ENCODE results near the gene SLC15A5.

SLC15A5 gene

DNA sequence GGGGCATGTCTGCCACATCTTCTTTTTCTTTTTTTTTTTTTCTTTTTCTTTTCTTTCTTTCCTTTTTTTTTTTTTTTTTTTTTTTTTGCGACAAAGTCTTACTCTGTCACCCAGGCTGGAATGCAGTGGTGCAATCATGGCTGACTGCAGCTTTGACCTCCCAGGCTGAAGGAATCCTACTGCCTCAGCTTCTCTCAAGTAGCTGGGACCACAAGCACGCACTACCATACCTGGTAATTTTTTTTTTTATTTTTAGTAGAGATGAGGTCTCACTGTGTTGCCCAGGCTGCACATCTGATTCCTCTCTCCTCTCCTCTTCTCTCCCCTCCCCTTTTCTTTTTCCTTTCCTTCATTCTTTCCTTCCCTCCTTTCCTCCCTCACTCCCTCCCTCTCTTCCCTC, 18.5 kb downstream of the SLC15A5 start:
- DNase-seq = no peak

DNA sequence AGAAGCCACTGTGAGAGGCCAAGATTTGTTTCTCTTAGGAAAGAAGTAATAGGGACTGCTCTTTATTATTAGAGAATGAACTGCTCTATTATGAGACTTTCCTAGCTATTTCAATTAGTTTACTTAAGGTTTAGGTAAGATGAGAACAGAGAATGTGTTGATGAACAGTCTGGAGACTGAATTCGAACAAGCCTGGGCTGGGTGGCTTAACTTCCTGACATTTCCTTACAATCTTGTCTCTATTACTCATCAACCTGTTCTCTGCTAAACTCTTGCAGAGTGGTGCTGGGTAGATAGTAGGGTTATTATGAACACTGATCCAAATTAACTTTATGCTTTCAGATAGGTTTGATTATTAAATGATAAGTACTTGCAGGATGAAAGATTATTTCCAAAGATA, 31.2 kb downstream of the SLC15A5 start:
- DNase-seq = no peak

DNA sequence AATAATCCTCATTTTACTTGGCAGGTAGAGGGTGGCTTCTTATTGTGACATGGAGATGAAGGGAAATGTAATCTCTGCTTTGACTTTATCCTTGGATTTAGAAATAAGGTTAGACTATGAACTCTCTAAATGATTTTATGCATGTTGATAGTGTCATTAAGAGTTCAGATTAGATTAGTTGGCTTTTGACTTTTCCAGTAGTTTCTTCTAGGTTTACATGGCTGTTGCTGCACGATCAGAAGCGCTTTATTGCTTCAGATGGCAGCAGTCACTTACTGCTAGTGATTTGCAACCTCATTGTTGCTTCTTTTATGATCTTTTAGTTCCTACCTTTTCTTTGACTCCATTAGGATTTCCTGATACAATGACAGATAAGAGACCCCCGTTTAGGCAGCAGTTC, 32.3 kb downstream of the SLC15A5 start:
- DNase-seq = no peak

DNA sequence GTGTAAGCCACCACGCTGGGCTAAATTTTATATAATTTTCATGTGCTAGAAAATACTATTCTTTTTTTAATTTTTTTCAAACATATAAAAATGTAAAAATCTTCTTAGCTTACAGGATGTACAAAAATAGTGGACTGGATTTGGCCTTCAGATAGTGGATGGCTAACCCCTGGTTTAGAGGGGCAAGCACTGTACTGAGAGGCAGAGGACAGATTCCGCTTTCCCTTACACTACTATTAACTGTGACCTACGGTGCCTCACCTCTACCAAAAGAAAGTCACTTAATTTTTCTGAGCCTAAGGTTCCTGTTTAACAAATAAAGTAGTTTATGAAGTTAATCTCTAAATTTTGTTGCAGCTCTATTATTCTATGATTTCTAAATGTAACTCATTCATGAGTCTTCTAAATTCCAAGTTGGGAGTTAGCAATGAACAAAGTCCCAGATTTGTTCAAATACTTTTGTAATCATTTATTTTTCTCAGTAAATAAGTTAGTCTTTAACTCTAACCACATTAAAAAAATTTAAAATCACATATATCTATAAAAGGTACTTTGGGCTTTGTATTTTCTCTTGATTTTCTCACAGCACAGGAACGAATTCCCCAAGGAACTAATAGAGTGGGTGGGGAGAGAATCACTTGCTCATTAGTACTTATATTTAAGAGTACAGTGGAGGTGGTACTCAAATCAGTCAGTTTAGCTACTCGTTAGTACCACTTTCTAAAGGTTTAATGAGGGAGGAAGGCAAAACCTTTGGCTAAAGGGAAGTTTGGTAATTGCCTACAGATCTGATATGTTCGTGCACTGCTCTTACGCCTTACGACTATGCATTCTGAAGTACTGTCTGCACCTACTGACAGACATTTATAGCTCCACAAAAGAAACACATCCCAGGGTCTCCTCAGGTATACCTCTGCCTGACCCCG, 33.7 kb downstream of the SLC15A5 start:
- no peak for DNase-seq

DNA sequence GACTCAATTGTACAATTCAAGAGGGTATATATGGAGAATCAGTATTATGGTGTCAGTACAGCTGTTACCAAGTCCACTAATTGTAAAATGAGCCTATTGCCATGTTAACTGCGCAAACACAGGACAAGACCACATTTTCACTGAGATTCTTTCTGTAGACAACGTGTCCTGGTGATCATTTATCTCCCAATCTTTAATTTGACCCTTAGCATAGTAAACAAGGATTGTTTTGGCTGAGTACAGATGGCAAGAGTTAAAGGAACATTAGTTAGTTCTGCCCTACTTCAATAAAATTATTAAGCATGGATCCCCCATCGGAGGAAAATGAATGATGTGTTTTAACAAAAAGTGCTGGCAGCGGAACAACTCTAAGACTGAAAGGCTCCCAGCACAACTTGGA, 36.1 kb downstream of the SLC15A5 start:
- no peak for DNase-seq

DNA sequence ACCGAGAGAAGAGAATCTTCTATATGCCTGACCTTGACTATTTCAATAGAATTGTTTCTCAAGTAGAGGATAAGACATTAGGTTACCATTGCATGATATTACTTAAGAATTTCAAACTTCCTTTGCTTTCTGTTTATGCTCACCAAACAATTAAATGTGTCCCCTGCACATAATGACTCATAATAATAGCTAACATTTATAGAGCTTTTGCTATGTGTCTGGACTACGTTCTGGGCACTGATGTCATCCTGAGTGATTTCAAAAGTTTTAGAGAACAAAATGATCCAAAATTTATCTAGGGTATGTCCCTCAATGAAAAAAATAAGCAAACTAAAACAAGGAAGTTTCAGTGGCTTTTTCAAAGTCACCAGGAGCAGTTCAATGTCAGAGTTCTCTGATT, 38.8 kb downstream of the SLC15A5 start:
- no peak for DNase-seq

DNA sequence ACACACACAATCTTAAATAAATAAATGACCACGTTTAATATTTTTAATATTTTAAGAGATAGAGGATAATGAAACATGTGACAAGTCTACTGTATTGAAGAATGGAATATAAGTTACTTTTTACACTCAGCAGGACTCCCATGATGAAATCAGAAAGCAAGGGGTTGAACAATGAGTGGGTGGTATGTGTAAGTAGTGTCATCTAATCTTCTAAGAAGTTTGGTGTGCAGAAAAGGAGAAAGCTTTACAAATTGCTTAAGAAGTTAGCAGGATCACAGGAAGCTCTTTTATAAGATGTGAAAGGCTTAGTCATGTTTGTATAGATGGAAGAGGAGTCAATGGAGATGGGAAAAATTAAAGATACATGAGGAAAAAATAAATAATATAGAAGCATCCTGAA, 47.8 kb downstream of the SLC15A5 start:
- DNase-seq = no peak

DNA sequence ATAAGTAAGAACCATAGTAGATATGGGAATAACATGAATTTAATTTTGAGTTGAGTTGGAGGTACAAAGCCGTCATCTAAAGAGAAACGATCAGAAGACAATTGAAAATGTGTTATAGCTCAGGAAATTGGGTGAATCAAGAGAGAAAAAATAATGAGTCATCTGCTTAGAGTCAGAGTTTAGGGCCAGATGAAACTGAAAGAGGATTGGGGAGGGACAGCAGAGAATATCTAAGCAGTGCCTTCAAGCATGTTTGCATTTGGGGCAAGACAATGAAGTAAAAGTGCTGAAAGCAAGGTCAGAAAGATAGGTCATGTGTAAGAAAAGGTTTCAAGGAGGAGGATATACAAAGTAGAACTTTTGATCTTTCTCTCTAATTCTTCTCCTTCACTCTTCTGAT, 49.4 kb downstream of the SLC15A5 start:
- no peak for DNase-seq

DNA sequence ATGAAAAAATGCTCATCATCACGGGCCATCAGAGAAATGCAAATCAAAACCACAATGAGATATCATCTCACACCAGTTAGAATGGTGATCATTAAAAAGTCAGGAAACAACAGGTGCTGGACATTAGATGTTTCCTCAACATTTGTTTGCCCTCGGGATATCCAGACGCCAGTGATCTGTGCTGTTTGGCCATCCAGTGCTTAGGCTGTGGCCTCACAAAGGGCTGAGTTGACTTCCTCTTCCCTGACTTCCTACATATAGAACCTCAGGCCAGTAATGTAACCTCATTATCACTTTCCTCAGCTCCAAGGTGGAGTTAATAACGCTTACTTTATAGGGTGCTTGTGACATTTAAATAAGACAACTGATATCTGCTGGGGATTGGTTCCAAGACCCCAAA, 51.8 kb downstream of the SLC15A5 start:
- DNase-seq = no peak

DNA sequence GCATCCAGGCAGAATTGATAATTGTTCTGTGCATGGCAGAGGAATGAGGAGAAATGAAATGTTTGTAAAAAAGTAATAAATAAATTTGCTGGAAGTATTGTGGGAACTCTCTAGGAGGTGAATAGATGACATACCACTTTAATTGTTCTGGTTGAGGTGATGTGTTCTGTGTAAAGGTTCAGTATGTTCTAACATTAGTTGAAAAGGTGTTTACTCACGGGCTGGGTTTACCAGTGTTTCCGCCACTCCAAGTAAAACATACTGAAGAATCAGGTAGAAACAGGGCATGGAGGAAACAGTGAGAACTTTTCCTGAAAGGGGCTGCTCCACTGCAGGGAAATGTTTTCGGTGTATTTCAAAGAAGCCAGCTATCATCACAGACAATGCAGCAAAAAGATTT, 53.3 kb downstream of the SLC15A5 start:
- DNase-seq = no peak

DNA sequence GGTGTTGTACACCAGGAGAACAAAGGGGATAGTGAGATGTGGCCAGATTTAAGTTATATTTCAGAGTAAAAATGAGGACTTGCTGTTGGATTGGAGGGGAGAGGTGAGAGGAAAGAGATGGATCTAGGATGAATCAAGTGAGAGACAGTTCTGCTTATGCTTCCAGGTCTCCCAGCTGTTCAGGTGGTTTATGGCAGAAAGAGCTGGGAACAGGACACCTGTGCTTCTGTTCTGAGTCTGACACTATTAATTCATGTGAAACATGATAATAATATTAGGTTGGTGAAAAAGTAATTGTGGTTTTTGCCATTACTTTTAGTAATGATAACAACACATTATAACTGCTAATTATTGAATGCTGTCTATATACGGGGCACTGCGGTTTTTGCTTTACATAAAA, 55.7 kb downstream of the SLC15A5 start:
- no peak for DNase-seq

DNA sequence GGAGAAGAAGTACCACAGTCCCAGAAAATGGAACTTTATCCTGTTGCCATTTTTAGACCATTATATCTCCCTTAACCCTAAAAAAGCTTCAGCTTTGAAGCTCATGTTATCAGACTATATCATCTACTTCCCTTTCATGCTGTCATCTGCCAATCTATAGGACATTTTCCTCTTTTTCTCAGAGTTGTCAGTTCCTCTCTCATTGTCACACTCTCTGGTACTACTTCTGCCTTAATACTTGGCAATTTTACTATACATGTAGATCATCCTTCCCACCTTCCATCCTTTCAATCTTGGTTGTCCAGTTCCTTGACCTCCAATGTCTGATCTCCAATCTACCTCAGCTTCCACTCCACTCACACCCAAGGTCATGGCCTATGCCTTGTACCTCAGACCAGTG, 57.4 kb downstream of the SLC15A5 start:
- DNase-seq = no peak

DNA sequence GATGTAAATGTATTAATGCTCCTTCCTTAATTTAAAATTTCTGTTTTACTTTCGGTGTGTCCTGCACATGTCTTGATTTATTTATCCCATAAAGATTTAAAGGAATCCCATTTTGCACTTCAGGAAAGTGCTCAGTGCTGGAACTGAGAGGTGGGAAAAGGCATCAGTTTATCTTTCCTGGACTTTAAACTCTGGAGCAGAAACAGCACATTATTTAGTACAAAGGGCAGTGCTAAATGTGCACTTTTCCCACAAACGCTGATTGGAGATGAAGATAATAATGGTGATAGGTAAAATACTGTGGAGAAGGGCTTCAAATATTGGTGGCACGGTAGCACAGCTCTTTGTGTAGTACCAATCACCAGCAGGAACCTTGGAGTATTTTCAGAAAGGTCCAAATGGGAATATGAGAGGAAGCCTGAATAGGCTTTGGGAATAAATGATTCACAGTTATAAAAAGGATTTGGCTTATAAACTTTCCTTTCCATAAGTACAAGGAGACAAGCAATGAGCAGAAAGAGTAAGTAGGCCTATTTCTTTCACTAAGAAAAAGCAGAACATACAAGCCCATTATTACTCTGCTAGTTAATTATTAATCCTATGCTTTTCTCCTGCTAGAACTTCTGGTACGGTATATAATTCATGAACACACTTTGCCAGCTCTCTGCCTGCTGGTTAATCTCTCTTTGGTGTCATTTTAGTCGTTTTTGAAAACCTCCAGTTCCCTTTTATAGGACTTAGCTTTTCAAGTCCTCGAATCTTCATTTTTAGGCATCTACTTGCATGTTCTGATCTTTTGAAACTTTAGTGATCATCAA, 58.3 kb downstream of the SLC15A5 start:
- no peak for DNase-seq

DNA sequence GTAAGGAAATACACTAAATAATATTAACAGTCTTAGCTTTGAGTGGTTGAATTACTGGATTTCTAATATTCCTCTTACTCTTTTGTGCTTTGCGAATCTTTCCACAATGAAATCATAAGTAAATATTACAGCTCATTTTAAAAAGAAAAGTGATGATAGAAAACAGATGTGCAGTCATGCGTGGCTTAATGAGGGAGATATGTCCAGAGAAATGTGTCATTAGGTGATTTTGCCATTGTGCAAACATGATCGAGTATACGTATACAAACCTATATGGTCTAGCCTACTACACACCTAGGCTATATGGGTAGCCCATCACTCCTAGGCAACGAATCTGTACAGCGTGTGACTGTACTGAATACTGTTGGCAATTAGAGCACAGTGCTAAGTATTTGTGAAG, 59.3 kb downstream of the SLC15A5 start:
- no peak for DNase-seq

DNA sequence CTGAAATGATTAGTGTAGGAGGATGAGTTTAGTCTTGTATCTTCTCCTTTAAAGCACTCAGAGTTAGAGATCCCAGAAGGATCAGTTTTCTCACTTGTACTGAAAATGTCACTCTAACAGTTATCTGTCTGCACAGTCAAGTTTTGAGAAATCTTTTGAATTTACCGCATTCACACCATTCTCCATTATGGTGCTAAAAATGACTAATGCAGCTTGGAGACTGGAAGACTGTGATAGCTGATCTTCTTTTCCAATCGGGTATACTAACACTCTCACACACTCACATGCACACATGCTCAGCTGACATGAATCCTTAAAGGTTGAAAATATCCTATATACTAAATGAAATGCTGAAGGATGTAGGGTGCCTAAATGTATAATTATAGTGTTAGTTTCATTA, 65.8 kb downstream of the SLC15A5 start:
- DNase-seq = no peak

DNA sequence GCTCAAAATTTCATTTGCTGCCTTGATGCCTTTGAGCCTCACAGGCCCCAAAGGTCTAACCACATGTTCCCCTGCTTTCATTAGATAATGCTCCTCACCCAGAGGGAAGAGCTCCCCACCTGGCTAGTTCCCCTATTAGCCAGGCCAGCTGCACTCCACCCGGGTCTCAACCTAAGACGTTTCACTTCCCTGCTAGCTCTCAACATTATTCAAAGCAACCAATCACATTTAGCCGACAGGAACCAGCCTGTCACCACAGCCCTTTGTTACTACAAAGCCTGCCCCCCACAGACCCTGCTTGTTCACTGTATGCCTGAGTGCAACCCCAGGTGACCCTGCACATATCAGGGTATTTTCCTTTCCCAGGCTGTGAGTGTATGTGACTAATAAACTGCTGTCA, 78.6 kb downstream of the SLC15A5 start:
- peak; percentile 1 to 2 for DNase-seq

DNA sequence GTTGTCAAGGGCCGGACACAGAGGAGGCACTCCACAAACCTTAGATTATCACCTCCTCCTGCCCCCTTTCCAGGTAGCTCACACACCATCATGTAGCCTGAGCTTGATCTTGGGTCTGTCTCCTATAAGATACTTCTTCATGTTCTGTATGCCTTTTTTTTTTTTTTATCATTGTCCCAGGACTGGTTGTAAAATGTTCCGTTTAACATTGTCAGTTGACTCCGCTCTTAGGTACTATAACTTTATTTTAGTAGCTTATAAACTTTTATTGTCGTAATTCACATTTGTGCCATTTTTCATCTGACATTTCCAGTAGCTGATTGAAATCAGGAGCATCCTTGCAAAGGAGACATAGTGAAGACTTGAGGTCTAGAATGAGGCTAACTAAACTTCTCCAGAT, 79.9 kb downstream of the SLC15A5 start:
- no peak for DNase-seq

DNA sequence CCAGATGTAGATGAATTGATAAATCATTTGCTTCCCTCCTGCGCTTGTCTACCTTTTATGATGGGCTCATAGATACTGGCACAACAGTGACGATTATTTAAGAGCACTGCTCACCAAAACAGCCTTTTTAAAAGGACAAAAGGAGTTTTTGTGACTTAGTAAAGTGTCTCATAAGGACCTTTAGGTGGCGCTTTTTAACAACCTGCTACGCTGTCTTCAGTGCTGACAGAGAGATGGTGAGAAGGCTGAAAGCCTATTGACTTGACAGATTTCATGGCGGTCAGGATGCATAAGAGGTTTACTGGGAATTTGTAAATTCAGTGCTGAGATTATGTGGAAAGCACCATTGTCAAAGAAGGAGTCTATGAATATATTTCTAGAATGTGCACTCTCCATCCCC, 87.6 kb downstream of the SLC15A5 start:
- DNase-seq = no peak

DNA sequence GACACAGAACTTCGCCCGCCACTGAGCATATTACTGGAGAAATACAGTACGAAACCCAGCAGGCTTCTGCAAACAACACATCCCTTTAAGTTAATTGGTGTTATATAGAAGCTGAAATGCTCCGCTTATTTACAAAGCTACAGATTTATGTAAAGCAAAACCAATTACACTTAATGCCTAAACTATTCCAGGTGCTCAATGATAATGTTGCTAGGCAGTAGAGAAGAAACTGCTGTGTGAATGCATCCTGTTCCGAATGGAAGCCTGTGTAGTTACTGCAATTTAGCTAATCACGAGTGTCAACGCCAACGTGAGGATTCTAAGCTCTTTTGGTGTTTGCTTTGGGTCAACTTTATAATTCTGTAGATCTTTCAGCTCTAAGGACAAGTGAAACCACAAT, 89.8 kb downstream of the SLC15A5 start:
- no peak for DNase-seq

DNA sequence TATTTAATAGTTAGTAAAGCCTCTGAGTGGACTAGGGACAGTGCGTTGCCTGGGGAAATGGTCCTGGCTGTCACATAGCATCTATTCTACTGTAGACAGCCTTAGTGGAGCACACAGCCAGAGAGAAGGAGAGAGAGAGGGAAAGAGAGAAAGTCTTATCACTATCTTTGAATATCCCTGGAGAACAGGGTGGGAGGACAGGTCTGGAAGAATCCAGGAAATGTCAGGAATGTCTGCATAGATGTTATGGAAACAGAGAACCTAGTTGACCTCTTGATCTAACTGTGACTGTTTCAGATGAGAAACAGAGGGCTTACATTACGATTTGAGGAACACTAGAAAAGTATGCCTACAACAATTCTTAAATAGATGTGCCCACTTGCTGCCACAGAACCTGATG, 92.8 kb downstream of the SLC15A5 start:
- no peak for DNase-seq

DNA sequence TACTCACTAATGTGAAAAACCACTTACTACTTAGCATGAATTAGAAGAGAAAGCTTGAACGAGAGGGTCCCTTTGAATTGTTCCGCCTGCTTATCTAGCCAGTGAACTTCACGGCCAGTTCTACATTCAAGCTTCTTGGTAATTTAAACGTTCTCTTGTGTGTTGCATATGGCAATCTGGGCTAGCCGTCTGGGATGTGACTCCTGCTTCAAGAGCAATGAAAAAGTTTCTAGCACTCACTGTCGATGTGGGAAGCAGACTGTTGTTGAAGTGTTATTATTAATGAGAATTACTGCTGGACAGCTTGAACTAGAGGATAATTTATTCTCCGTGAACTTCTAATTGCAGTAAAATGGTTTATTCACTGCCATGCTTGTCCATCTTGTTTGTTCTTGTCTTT, 93.9 kb downstream of the SLC15A5 start:
- DNase-seq = no peak

DNA sequence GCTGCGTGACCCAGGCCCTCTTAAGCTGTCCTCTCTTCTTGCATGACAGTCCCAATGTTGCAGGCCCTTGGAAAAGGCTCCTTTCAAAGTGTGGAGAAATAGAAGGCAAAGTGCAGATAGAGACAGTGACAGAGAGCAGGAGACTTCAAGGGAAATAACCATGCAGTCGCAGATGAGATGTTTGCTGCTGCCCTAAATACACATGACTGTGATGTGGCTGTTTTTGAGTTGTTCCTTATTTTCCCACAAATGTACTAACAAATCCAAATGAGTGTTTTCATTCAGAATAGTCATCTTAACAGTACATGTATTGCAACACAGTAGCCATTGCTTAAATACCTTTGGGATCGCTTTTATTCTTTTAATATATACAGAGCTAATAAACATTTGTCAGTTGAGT, 101.6 kb downstream of the SLC15A5 start:
- DNase-seq = no peak

DNA sequence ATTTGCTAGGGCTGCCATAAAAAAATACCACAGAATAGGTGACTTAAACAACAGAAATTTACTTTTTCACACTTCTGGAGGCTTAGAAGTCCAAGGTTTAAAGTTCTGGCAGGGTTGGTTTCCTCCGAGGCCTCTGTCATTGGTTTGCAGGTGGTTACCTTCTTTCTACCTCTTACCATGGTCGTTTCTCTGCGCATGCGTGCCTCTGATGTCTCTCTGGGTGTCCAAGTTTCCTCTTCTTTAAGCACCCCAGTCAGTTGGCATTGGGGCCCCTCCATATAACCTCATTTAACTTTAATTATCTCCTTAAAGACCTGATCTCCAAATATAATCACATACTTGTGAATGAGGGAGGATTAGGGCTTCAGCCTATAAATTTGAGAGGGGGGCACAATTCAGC, 103.2 kb downstream of the SLC15A5 start:
- DNase-seq = no peak

DNA sequence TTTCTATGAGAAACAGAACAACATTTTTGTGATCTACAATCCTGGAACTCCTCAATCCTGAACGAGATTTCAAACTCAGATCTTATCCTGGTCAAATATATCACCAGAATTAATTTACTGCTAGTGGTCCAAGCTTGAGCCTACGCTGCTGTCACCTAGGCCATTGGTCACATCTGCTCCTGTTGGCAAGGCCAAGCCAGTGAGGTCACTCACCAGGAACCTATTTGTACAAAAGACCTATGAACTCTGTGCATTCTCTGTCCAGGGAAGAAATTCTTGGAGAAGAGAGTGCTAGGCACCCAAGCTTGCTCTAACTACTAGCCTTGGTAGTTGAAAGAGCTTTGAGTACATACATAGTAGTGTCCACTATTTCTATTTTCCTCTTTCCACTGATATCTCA, 106.1 kb downstream of the SLC15A5 start:
- no peak for DNase-seq
